HUES64 (cell line): Measurements from ENCODE around the gene ARHGAP21.
"Not testable (repeated sequence)": the region's sequence is repeated elsewhere in the genome, so short reads cannot be mapped to it uniquely, and the experiment has no call there.

ENCODE experiments used
- H3K27ac ChIP-seq: 2 replicates; pipeline ENCODE4 v1.7.0; 2013; ENCODE audit warnings: low read depth, low read length, inconsistent platforms
- H3K27me3 ChIP-seq: 2 replicates; pipeline ENCODE4 v1.6.1; 2013; ENCODE audit warnings: mild to moderate bottlenecking, low read length; ENCODE audit not compliant: insufficient read depth
- H3K36me3 ChIP-seq: 2 replicates; pipeline ENCODE4 v1.6.1; 2013; ENCODE audit warnings: mild to moderate bottlenecking, low read length; ENCODE audit not compliant: insufficient read depth
- H3K4me1 ChIP-seq: 2 replicates; pipeline ENCODE4 v1.6.1; 2013; ENCODE audit warnings: mild to moderate bottlenecking, low read length, moderate library complexity; ENCODE audit not compliant: insufficient read depth
- H3K4me3 ChIP-seq: 2 replicates; pipeline ENCODE4 v1.5.1; 2013; ENCODE audit warnings: mild to moderate bottlenecking, low read length, moderate library complexity
- H3K9ac ChIP-seq: 2 replicates; pipeline ENCODE4 v1.6.1; 2013; ENCODE audit warnings: mild to moderate bottlenecking, low read depth, low read length
- H3K9me3 ChIP-seq: 2 replicates; pipeline ENCODE4 v1.6.1; 2013; ENCODE audit warnings: low read depth, low read length; ENCODE audit not compliant: insufficient read depth
- WGBS: fragments of 150-250, 120-280 bp; methylation state at CpG from one replicate; pipeline ENCODE4 v1.1.7; 2013; ENCODE audit warnings: missing lambda C conversion rate; 5-methylcytosine and 5-hydroxymethylcytosine counted together

The ARHGAP21 gene

GRCh38 chr10:24658319-24658718, 65.4 kb downstream of the ARHGAP21 start:
- H3K9ac ChIP-seq, H3K4me1 ChIP-seq, H3K9me3 ChIP-seq, H3K4me3 ChIP-seq, H3K27me3 ChIP-seq, H3K27ac ChIP-seq, H3K36me3 ChIP-seq: not testable (repeated sequence)
- WGBS, result 96% methylated on average over 4 of the region's 4 CpGs

DNA sequence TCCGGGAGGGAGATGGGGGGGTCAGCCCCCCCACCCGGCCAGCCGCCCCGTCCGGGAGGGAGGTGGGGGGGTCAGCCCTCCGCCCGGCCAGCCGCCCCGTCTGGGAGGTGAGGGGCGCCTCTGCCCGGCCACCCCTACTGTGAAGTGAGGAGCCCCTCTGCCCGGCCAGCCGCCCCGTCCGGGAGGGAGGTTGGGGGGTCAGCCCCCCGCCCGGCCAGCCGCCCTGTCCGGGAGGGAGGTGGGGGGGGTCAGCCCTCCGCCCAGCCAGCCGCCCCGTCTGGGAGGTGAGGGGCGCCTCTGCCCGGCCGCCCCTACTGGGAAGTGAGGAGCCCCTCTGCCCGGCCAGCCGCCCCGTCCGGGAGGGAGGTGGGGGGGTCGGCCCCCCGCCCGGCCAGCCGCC, 67.4 kb downstream of the ARHGAP21 start:
- H3K27me3 ChIP-seq, H3K9me3 ChIP-seq, H3K36me3 ChIP-seq, H3K4me3 ChIP-seq, H3K27ac ChIP-seq, H3K9ac ChIP-seq, H3K4me1 ChIP-seq: not testable (repeated sequence)
- WGBS, result 95% methylated on average over 4 of the region's 33 CpGs

GRCh38 chr10:24652381-24652957, 71.2 kb downstream of the ARHGAP21 start:
- H3K9ac ChIP-seq, result no peak overlapping the region
- no peak overlapping the region for H3K4me3 ChIP-seq

DNA sequence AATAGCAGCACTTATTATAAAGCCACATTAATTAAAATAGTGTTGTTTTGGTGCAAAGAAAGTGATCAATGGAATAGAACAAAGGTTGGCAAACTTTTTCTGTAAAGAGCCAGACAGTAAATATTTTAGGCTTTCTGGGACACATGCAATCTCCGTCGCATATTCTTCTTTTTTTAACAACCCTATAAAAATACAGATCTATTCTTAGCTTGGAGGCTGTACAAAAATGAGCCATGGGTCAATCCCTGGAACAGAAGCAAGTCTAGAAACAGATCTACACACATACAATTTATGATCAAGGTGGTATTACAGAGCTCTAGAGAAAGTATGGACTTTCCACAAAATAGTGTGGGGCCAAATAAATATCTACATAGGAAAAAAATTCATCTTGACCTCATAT, 71.8 kb downstream of the ARHGAP21 start:
- no peak overlapping the region for H3K9ac ChIP-seq
- H3K4me3 ChIP-seq, result no peak overlapping the region
- peaks cover 4% of the 10 kb centered on the region; the same call in 1 of the 2 replicates for H3K4me1 ChIP-seq
- H3K9me3 ChIP-seq, result no peaks in the 10 kb centered on the region
- H3K36me3 ChIP-seq, result no peaks in the 10 kb centered on the region
- WGBS, result 100% methylated on average over 2 of the region's 2 CpGs
- H3K27me3 ChIP-seq, result no peaks in the 10 kb centered on the region
- H3K27ac ChIP-seq, result no peak overlapping the region

More at GRCh38 chr10:24652381-24652957, 71.2 kb downstream of the ARHGAP21 start:
- Histone ChIP-seq H3K27me3 (no peaks in the 10 kb centered on the region), H3K36me3 (no peaks in the 10 kb centered on the region), H3K27ac (no peak overlapping the region), H3K4me1 (no peaks in the 10 kb centered on the region), H3K9me3 (no peaks in the 10 kb centered on the region)
- 93% methylated on average over 4 of the region's 4 CpGs for WGBS

- no peaks in the 10 kb centered on the region for H3K27me3 ChIP-seq
- H3K9me3 ChIP-seq, result no peaks in the 10 kb centered on the region
- no peak overlapping the region for H3K9ac ChIP-seq
- WGBS, result 94% methylated on average over 4 of the region's 4 CpGs
- peaks cover 4% of the 10 kb centered on the region; the same call in 1 of the 2 replicates for H3K4me1 ChIP-seq
- H3K4me3 ChIP-seq, result no peak overlapping the region
- H3K36me3 ChIP-seq, result no peaks in the 10 kb centered on the region
- H3K27ac ChIP-seq, result no peak overlapping the region
Measured at GRCh38 chr10:24650669-24651391, 72.9 kb downstream of the ARHGAP21 start.

DNA sequence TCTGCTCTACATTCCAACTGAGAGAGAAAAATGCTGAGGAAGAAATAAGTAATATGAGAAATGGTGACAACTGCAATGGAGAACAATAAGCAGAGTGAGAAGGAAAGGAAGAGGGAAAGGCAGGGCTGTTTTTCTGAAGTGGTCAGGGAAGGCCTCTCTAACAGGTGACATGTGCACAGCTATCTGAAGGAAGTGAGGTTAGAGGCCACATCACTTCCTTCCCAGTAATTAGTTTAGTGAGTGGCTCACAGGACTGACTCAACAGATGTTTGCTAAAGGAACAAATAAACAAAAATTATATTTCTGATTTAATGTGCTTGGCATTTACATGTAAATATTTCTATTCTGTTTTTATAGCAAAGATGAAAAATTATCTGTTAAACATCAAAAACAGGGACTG, 77.9 kb downstream of the ARHGAP21 start:
- Histone ChIP-seq H3K4me3 (no peak overlapping the region), H3K27me3 (no peaks in the 10 kb centered on the region), H3K9me3 (no peaks in the 10 kb centered on the region), H3K4me1 (peaks cover 6% of the 10 kb centered on the region; the same call in 1 of the 2 replicates), H3K9ac (no peak overlapping the region), H3K36me3 (no peaks in the 10 kb centered on the region), H3K27ac (no peak overlapping the region)

DNA sequence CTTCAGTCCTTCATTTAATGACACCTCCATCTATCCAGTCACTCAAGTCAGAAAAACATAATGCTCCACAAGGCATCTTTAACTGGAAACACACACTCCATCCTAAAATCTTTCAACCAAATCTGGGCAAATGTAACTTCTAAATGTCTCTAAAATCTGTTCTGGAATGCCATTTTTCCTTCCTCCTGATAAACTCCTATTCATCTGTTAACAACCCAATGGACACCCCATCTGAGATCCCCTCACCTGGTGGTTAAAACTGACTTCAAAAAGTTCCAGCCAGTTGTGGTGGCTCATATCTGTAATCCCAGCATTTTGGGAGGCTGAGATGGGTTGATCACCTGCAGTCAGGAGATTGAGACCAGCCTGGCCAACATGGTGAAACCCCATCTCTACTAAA, 78.7 kb downstream of the ARHGAP21 start:
- Histone ChIP-seq H3K4me3 (no peak overlapping the region), H3K27me3 (no peaks in the 10 kb centered on the region), H3K36me3 (no peaks in the 10 kb centered on the region), H3K27ac (no peak overlapping the region), H3K9ac (no peak overlapping the region), H3K9me3 (no peaks in the 10 kb centered on the region), H3K4me1 (peaks cover 6% of the 10 kb centered on the region; the same call in 1 of the 2 replicates)

DNA sequence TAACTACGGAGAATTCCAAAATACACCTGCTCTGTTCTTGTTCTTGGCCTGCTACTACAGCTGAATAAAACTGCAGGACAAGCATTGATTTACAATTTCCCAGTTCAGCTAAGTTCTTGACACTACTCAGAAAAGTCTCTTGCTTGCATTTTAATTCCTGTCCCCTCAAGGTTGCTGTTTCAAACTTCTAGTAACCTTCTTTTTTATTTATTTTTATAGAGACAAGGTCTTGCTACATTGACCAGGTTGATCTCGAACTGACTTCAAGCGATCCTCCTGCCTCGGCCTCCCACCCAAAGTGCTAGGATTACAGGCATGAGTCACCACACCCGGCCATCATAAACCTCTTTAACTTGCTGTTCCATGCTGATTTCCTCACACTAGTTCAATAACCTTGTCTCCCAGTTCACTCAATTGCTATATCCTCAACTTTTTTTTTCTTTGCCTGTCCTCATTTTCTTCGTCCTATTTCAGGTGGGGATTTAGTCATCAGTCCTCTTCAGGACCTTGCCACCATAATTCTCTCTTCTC, 79.9 kb downstream of the ARHGAP21 start:
- no peak overlapping the region for H3K9ac ChIP-seq
- H3K4me1 ChIP-seq, result peaks cover 6% of the 10 kb centered on the region; the same call in 1 of the 2 replicates
- H3K27ac ChIP-seq, result no peak overlapping the region
- H3K9me3 ChIP-seq, result no peaks in the 10 kb centered on the region
- H3K4me3 ChIP-seq, result no peak overlapping the region
- H3K36me3 ChIP-seq, result no peaks in the 10 kb centered on the region
- H3K27me3 ChIP-seq, result no peaks in the 10 kb centered on the region
- WGBS, result 92% methylated on average over 6 of the region's 6 CpGs

GRCh38 chr10:24642921-24643678, 80.6 kb downstream of the ARHGAP21 start:
- 86% methylated on average over 6 of the region's 6 CpGs for WGBS
- H3K9me3 ChIP-seq, result no peaks in the 10 kb centered on the region
- no peak overlapping the region for H3K4me3 ChIP-seq
- H3K4me1 ChIP-seq, result peaks cover 6% of the 10 kb centered on the region; the same call in 1 of the 2 replicates
- no peaks in the 10 kb centered on the region for H3K27me3 ChIP-seq
- no peaks in the 10 kb centered on the region for H3K36me3 ChIP-seq
- no peak overlapping the region for H3K9ac ChIP-seq
- no peak overlapping the region for H3K27ac ChIP-seq

- no peak overlapping the region for H3K27ac ChIP-seq
- 100% methylated on average over 1 of the region's 1 CpG for WGBS
- no peak overlapping the region for H3K4me3 ChIP-seq
- H3K9ac ChIP-seq, result no peak overlapping the region
- no peaks in the 10 kb centered on the region for H3K4me1 ChIP-seq
- H3K27me3 ChIP-seq, result no peaks in the 10 kb centered on the region
- no peaks in the 10 kb centered on the region for H3K36me3 ChIP-seq
- H3K9me3 ChIP-seq, result no peaks in the 10 kb centered on the region
Measured at GRCh38 chr10:24639124-24639523, 84.6 kb downstream of the ARHGAP21 start.

DNA sequence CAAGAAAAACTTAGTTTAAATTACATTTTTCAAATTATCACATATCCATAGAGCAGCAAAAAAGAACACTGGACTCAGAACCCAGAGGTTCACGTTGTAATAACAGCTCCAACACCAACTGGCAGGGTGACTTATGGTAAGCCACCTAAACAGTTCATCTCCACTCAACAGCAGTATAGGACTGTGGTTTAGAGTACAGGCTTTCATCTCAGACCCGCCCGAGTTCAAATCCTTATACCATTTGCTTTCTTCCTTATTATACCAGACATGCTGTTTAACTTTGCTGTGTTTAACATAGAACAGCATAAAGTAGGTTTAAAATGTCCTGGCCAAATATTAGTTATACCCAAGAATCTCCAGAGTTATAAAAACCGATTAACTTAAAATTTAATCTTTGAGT, 97.9 kb downstream of the ARHGAP21 start:
- WGBS, result 95% methylated on average over 4 of the region's 4 CpGs
- H3K9me3 ChIP-seq, result no peaks in the 10 kb centered on the region
- no peaks in the 10 kb centered on the region for H3K27me3 ChIP-seq

More for the DNA sequence above, 97.9 kb downstream of the ARHGAP21 start:
- H3K9ac ChIP-seq, result no peak overlapping the region
- H3K27ac ChIP-seq, result no peak overlapping the region
- H3K4me1 ChIP-seq, result no peaks in the 10 kb centered on the region
- H3K4me3 ChIP-seq, result no peak overlapping the region
- H3K36me3 ChIP-seq, result peaks cover 9% of the 10 kb centered on the region; the same call in 1 of the 2 replicates
